Mucosa of gallbladder (tissue), 1 donor: ENCODE data around the gene RHOC. TPM values are rescaled to one million over a fixed set of nuclear protein-coding genes. Genes with fewer than 3 reads are reported as not detected.

Source experiments
- DNase-seq: peaks from one replicate; pipeline ENCODE4 v3.0.0-alpha.2; 2020; ENCODE audit warnings: low spot score
- total RNA-seq: library from RNA; stranded (reverse); gene quantifications from one replicate; pipeline ENCODE4 v1.2.1, GENCODE V29; 2021
- donor health status: DM: no; HTN: no; CAD: no.

The RHOC gene
- total RNA-seq, 1 donor from 2014 or later, result 300 TPM

DNA sequence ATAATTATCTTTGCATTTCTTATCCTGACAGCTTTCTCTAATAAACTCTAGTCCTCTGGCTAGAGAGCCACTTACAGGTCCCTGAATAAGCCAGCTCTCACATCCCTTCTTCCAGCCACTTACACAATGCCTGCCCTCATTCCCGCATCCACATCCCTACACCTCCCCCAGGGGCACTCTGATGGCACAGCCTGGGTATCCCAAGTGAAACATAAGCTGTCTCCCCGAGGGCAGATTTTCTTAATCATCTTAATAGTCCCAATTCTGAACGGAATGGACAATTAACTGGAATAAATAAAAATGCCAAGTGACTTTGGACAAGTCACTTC, 4.9 kb downstream of the RHOC start:
- no peak for DNase-seq

DNA sequence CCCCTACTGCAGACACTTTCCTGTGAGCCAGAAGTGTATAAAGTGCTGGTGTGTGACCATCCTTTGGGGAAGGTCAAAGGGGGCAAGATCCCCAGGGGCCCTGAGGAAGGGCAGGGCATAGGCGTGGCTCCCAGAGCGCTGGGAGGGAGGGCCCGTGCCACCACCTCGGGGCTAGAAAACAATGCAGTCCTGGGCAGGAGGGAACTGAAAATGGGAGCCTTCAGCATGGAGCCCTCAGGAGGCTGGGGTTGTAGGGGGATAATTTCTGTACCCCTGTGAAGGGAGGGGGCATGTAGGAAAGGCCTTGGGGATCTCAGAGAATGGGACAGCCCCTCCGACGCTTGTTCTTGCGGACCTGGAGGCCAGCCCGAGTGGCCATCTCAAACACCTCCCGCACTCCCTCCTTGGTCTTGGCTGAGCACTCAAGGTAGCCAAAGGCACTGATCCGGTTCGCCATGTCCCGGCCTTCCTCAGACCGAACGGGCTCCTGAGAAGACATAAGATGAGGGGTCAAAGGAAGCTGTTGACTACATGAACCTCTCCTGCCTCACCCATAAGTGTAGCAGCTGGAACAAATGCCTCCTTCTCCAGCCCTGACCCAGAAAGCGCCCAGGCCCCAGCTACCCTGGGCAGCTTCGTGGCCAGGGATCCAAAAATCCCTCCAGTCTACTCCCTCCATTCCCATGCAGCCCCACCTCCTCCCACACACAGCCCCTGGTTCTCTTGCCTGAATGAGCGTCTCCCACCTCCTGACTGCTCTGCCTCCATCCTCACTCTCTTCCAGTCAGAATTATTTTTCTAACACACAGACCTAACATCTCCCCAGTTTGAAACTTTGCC, 5.5 kb downstream of the RHOC start:
- no peak for DNase-seq

DNA sequence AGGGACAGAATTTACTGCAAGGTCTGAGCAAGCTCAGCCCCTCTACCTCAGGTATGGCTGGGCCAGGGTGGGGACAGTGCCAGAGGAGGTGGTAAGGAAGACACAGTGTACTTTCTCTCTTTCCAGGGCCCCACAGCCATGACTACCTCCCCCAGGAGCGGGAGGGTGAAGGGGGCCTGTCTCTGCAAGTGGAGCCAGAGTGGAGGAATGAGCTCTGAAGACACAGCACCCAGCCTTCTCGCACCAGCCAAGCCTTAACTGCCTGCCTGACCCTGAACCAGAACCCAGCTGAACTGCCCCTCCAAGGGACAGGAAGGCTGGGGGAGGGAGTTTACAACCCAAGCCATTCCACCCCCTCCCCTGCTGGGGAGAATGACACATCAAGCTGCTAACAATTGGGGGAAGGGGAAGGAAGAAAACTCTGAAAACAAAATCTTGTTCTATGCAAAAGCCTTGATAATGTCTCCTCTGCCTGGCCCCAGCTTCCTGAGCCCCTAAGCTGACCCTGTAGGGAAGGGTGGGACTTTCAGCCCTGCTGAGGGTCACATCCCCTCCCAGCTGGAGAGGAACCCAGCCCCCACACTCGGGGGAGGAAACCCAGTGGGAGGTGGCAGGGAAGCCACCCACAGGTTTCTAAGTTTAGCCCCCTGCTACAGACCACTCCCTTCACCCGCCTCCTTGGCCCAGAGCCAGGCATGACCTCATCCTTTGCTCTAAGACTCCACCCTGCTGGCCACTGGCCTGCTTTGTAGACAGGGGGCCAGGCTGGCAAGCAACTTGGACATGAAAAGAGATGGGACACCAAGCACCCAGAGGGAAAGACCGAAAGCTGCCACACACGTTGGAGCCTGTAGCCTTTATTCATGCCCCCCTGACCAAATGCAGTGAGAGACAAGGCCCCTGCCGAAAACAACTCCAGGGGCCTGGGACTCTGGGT, 6.4 kb downstream of the RHOC start:
- peak; percentile 95 for DNase-seq

DNA sequence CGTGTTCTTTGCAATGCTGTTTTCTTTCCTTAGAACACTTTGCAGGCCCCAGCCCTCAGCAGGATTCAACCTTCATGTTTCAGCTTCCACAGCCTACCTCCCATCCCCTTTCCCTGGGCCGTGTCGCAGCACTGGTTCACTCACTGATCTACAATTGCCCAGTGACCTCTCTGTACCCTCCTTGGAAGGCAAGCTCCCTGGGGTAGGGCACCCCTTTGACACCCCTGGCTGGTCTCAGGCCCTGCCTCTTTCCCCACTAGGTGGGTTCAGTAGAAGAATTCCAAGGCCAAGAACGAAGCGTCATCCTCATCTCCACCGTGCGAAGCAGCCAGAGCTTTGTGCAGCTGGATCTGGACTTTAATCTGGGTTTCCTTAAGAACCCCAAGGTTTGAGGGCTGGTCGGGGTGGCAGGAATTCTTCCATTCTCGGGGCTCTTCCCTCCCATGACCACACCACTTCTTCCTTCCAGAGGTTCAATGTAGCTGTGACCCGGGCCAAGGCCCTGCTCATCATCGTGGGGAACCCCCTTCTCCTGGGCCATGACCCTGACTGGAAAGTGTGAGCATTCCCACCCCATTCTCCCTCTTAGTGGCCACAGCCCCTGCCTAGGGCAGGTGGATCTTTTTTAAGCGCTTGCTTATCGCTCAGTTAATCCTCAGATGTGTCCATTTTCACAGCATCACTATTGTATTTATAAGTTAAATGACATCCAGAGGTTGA, 7.3 kb downstream of the RHOC start:
- no peak for DNase-seq

DNA sequence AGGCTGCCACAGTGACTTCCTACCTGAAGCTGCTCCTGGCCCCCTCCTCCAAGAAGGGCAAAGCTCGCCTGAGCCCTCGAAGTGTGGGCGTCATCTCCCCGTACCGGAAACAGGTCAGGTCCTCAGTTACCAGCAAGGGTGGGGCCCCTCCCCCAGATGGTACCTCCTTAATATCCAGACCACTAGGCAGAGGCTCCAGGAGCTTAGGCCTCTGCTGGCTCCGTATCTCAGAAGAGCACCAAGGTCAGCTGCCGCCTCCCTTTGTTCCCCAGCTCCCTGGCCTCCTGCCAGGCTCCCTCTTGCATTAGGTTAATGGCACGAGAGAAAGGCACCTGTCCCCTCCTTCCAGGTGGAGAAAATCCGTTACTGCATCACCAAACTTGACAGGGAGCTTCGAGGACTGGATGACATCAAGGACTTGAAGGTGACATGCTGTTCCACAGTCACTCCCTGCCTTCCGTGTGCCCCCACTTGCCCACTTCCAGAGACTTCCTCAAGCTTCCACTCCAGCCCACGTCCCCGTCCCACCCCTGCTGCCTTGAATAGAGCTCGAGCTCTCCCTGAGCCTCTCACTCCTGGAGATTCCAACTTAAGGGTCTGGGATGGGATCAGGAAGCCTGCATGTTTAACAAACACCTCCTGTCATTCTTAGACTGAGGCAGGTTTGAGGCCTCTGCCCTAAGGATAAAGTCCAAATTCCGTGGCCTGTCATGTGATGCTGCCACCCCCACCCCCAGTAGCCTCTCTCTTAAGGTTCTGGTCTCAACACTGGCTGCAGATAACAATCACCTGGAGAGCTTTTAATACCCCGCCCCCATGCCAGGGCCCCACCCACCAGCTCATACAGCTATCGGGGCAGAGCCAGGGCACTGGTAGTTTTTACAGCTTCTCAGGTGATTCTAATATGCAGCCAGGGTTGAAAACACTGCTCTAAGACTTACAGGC, 8.3 kb downstream of the RHOC start:
- DNase-seq, result peak; percentile 92

DNA sequence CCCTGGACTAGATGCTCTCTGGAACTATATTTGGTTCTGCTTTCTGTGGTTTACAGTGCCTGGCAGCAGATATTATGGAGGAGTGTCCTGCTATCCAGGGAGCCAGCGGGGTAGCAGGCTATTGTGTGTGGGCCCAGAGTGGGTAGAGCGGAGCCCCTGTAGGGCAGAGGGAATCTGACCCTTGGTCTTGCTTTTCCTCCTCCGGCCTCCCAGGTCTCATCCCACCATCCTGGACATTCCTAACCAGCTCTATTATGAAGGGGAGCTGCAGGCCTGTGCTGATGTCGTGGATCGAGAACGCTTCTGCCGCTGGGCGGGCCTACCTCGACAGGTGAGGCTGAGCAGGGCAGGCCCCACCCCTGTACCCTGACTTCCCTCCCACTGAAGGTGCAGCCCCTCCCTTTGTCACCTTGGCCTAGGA, 9.1 kb downstream of the RHOC start:
- no peak for DNase-seq

DNA sequence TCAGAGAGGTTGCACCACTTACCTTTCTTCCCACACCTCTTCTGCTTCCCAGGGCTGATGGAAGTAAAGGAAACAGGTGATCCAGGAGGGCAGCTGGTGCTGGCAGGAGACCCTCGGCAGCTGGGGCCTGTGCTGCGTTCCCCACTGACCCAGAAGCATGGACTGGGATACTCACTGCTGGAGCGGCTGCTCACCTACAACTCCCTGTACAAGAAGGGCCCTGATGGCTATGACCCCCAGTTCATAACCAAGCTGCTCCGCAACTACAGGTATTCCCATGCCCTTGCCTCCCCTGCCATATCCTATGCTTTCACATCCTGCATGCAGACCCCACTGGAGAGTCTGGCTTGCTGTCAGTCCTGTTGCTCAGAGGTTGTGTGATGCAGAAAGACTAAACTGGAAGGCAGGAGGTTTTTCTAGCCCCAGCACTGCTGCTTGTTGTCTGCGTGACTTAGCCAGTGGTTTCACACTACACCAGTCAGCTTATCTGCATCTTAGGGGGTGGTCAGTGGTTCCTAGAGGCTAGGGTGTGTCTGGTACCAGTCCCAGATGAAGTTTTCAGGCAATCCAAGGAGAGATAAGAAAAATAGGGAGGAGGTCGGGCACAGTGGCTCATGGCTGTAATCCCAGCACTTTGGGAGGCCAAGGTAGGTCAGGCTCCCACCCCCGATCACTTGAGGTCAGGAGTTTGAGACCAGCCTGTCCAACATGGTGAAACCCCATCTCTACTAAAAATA, 10.2 kb downstream of the RHOC start:
- DNase-seq, result no peak

DNA sequence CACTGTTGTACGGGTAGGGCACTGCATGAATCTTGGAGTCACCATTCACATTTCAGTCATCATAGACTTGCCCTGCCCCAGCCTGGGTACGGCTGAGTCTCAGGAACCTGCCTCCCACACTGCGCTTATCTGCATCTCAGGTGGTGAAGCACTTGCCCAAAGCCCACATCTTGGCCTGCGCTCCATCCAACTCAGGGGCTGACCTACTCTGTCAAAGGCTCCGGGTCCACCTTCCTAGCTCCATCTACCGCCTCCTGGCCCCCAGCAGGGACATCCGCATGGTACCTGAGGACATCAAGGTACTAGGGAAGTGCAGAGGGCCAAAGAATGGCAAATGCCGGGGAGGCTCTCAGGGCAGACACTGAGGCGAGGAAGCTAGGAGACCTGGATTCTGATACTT, 11.7 kb downstream of the RHOC start:
- DNase-seq, result no peak

DNA sequence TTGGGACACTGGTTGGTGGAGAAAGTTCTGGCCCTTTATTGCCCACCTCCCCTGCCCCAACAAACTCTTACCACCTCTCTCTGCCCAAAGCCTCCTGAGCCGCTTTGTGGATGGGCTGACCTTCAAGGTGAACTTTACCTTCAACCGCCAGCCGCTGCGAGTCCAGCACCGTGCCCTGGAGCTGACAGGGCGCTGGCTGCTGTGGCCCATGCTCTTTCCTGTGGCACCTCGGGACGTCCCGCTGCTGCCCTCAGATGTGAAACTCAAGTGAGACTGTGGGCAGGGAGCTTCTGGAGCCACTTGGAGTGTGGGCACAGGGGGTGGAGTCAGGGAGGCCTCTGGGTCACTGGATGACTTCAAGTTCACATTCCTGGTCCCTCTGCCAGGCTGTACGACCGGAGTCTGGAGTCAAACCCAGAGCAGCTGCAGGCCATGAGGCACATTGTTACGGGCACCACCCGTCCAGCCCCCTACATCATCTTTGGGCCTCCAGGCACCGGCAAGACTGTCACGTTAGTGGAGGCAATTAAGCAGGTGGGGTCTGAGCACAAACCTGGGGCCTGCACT, 12.5 kb downstream of the RHOC start:
- no peak for DNase-seq

DNA sequence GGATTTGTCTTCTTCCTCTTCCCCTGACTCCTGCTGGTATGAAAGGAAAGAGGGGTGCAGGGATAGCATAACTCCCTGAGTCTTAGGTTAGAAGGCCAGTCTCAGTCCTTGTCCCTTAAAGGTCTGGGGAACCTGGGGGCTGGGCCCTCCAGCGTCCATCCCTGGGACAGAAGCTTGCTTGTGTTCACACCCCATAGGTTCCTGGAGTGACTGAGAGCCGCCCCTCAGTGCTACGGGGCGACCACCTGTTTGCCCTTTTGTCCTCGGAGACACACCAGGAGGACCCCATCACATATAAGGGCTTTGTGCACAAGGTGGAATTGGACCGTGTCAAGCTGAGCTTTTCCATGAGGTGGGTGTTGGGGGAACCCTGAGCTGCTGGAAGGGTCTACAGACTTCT, 13.1 kb downstream of the RHOC start:
- no peak for DNase-seq

DNA sequence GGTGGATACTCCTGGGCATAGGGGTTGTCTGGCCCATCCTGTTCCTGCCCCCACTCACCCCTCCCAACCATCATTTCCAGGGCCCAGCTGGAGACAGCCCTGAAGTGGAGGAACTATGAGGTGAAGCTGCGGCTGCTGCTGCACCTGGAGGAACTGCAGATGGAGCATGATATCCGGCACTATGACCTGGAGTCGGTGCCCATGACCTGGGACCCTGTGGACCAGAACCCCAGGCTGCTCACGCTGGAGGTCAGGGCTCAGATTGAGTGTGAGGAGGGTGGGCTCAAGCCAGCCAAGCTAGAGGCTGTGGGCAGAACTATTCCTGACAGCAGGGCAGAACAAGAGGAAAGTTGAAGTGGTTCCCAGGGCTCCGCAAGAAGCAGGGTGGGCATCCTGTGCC, 14.2 kb downstream of the RHOC start:
- no peak for DNase-seq

DNA sequence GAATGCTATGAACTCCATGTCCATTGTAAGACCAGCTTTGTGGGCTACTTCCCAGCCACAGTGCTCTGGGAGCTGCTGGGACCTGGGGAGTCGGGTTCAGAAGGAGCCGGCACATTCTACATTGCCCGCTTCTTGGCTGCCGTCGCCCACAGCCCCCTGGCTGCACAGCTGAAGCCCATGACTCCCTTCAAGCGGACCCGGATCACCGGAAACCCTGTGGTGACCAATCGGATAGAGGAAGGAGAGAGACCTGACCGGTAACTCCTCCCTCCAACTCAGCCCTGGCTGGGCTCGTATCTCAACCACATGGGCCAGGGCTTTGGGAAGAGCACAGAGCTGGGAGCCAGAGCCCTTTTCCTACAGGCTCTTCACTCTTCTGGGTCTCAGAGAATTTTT, 17.1 kb downstream of the RHOC start:
- DNase-seq, result no peak

DNA sequence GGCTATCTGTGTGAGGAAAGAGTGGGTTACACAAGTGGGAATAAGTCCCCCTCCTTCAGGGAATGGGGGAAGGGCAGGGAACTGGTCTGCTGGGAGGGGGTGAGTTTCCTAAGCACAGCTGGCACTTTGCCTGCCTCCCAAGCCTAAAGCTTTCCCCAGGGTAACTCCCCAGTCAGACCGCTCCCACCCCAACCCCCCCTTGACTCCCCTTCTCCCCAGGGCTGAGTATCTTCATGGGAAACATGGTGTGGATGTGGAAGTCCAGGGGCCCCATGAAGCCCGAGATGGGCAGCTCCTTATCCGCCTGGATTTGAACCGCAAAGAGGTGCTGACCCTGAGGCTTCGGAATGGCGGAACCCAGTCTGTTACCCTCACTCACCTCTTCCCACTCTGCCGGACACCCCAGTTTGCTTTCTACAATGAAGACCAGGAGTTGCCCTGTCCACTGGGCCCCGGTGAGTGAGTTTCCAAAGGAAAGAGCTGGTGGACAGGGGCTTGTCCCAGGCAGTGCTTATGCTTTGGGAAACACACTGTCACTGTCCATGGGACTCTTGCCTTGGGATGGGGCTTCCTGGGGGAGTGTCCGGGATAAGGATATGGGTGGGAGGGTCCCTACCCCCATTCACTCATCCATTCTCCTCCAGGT, 17.6 kb downstream of the RHOC start:
- no peak for DNase-seq

DNA sequence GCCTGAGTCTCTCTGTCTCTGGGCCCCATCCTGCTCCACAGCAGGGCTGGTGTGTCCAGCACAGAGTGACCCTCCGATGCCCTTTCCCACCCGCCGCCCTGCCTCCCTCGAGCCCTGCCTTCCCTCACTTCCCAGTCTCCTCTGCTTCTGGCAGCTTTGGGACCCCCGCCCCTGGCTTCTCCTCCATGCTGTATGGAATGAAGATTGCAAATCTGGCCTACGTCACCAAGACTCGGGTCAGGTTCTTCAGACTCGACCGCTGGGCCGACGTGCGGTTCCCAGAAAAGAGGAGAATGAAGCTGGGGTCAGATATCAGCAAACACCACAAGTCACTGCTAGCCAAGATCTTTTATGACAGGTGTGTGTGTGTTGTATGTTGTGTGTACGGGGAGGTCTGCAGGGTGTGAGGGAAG, 18.1 kb downstream of the RHOC start:
- no peak for DNase-seq

DNA sequence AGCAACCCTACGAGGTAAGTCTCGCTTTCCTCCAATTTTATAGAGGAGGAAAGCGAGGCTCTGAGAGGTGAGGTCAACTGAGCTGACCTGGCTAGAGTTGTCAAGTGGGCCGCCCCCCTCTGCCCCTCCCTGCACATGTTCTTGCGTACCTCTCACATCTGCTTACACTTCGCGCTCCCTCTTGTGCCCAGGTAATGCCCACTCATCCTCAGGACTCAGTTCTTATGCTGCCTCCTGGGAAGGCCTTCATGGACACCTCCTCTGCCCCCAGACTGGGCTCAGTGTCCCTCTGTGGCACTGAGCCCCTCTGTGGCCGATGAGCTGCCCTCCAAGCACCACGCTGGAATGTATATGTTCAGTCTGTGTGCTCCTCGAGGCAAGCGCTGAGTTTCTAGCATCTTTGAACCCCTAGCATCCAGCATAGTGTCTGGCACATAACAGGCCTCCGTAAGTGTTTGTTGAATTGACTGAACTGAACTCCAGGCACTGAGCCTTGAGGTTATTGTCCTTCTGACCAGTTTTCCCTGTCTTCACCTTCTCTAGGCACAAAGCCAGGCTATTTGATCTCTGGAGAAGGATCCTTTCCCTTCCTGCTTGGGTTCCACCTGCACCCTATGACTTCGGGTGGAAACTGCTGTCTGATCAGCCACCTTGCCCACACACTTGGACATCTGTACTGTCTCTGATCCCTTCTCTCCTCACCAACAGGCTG, 19.0 kb downstream of the RHOC start:
- no peak for DNase-seq

DNA sequence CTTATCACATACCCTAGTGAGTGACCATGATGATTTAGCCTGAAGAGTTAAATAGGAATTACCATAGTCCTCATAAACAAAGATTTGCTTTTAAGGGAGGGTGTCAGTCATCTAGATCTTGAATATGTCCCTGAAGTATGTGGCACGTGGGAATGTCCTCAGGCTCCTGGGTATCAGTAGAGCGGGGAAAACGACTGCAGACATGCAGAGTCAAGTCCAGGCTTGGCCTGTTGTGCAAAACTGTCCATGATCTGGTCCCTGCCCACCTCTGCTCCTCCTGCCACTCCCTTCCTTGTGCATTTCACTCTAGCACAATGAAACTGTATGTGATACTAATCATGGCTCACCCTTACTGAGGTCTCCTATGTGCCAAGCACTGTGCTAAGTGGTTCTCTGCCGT, 19.6 kb downstream of the RHOC start:
- no peak for DNase-seq

DNA sequence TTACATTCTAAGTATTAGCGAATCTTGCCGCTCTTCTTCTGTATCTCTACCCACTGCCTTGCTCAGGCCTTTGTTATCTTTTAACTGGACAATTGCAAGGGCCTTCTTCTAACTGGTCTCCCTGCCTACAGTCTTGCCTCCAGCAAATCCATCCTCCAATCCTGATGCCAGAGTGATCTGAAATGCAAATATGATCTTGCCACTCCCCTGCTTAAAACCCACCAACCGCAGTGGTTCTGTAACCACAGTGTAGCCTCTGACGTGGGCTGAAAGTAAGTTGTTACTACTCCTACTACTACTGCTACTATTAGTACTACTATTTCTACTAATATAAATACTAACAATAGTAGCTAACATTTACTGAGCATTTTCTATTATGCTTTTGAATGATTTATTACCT, 20.1 kb downstream of the RHOC start:
- DNase-seq, result no peak

DNA sequence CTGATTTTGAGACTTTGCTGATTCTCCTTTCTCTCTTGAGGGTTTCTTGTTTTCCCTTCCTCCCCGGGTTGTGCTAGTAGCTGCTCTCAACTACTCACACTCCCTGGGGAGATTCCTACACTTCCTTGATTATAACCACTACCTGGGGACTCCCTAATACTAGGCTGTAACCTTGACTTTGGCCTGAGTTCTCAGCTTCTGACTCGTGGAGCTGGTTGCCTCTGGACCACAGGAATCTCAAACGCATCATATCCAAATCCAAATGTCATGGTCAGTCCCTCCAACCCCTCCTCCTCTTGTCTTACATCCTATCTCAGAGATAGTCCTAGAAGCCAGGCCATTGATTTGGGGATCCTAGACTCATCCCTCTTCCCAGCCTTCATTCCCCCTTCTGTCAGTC, 20.5 kb downstream of the RHOC start:
- DNase-seq, result no peak

DNA sequence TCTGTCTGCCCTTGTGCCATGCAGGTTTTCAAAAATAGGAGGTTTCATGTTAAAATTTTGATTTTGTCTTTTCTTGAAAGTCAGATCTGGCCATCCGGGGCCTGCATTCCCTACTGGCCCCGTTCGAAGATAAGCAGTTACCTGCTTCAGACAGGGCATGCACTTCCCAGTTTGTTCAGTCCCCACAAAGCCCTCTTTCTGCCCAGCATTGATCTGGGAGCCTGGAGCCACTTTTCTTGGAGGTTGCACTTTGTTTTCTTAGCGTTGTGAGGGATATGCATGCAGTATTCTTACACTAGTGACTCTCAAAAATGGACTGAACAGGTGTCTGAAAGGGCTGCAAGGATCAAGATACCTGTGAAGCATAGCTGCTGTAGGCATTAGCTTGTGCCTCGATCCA, 21.0 kb downstream of the RHOC start:
- no peak for DNase-seq
